Stimulated activated CD4-positive, alpha-beta T cell treated with anti-CD3 and anti-CD28 coated beads, Interleukin-4, amount 100 ng/mL, for 1 hour (primary cell): ENCODE measurements around the gene CLTCL1.
"Not testable (repeated sequence)": the region's sequence is repeated elsewhere in the genome, so short reads cannot be mapped to it uniquely, and the experiment has no call there.

Experiments
- DNase-seq: peaks from one replicate; pipeline ENCODE4 v3.0.0-alpha.2; 2020

CLTCL1 gene

GRCh38 chr22:19290400-19291217 lies 910 bp downstream of the CLTCL1 start:
- no peak for DNase-seq

DNA sequence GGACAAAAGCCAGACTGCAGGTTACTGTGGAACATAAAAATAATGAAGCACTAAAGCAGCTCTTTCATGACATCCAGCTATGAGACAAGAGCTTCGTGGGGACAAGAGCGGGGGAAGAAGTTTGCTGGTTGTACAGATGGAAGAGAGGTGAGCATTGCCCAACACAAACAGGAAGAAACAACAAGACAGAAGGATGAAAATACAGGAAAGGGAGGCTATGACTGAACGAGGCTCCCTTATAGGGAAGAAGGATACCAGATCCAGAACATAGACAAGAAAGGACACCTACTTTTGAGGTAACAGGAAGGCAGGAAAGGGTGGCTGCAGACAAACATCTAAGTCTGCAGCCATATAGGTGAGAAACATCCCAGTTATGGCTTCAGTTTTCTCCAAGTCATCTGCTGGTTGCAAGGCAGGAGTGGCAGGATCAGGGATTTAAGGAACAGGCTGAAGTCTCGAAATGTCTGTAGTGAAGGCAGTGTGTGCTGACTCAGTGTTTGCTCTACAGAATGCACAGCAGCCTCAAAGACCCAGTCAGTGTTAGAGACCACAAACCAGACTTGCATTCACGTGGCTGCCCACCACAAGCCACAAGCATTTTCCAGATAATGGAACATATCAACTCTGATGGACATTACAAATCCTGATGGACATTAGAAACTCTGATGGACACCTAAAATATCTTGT lies 1.9 kb downstream of the CLTCL1 start:
- DNase-seq = no peak

DNA sequence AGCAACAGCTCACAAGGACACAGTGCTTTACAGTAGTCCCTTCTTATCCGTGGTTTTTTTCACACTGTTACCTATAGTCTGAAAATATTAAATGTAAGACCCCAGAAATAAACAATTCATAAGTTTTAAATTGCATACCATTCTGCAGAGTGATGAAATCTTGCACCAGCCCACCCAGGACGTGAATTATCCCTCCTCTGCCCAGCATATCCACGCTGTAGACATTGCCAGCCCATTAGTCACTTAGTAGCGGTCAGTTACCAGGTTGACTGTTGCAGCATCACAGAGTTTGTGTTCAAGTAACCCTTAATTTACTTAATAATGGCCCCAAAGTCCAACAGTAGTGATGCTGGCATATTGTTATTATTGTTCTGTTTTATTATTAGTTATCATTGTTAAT lies 3.6 kb downstream of the CLTCL1 start:
- DNase-seq = no peak

- no peak for DNase-seq
These were observed 4.3 kb downstream of the CLTCL1 start for GRCh38 chr22:19287076-19287707.

- no peak for DNase-seq
These were observed 5.7 kb downstream of the CLTCL1 start for GRCh38 chr22:19285831-19286230.

- not testable (repeated sequence) for DNase-seq
These were observed 12.4 kb downstream of the CLTCL1 start for GRCh38 chr22:19279143-19279542.

GRCh38 chr22:19277785-19278184 lies 13.7 kb downstream of the CLTCL1 start:
- no peak for DNase-seq

- no peak for DNase-seq
These were observed 15.5 kb downstream of the CLTCL1 start for GRCh38 chr22:19275919-19276600.

GRCh38 chr22:19275513-19275912 lies 16.0 kb downstream of the CLTCL1 start:
- DNase-seq = no peak

- no peak for DNase-seq
These were observed 16.4 kb downstream of the CLTCL1 start for GRCh38 chr22:19275104-19275503.

DNA sequence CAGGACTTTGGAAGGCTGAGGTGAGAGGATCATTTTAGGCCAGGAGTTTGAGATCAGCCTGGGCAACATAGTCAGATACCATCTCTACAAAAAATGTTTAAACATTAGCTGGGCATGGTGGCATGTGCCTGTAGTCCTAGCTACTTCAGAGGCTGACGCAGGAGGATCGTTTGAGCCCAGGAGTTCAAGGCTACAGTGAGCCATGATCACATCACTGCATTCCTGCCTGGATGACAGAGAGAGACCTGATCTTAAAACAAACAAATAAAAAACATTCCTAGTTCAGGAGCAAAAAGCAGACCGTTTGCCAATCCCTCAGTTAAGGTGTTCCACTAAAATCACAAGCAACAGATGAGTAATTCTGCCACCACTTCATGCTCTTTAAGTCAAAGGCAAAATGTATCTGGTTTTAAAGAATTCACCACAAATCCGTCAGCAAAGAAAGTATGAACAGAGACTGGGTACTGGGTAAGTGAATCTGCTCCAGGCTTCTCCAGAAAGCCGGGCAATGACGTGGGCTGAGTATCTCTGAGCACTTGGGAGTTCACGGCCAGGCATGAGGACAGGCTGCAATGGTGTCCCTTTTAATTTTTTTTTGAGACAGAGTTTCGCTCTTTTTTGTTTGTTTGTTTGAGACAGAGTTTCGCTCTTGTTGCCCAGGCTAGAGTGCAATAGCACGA lies 19.5 kb downstream of the CLTCL1 start:
- DNase-seq = no peak

GRCh38 chr22:19271273-19271855 lies 20.2 kb downstream of the CLTCL1 start:
- no peak for DNase-seq

- DNase-seq = no peak
These were observed 20.6 kb downstream of the CLTCL1 start for GRCh38 chr22:19270873-19271272.

DNA sequence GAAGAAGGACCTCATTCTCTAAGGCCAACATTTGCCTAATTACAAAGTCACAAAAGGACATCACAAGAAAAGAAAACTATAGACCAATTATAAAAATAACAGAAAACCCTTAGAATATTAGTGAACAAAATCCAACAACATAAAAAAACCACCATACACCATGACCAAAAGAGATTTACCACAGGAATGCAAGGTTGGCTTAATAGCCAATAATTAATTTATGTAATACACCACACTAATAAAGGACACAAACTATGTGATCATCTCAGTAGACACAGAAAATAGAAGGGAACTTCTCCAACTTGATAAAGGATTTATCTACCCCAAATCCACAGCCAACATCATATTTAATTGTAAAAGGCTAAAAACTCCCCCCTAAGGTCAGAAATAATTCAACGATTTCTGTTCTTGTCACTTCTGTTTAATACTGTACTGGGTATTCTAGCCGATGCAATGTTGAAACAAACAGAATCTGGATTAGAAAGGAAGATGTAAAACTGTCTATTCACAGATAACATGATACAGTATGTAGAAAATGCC lies 24.9 kb downstream of the CLTCL1 start:
- DNase-seq = no peak

DNA sequence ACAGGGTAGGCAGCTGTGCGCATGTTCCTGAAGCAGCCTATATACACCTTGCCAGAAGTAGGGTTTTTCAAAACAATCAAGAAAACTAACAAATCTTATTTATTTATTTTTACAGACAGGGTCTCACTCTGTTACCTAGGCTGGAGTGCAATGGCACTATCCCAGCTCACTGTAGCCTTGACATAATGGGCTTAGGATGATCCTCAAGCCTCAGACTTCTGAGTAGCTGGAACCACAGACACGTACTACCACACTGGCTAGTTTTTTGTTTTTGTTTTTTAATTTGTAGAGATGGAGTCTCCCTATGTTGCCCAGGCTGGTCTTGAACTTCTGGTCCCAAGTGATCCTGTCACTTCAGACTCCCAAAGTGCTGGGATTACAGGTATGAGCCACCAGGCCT lies 25.7 kb downstream of the CLTCL1 start:
- DNase-seq = no peak

DNA sequence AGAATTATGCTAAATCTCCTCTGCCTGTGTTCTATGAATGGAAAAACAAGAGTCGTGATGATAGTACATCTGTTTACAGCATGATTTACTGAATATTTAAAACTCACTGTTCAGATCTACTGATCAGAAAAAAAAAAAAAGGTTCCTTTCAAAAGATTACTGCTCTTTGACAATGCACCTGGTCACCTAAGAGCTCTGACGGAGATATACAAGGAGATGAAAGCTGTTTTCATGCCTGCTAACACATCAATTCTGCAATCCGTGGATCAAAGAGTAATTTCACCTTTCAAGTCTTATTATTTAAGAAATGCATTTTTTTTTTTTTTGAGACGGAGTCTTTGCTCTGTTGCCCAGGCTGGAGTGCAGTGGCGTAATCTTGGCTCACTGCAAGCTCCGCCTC lies 30.7 kb downstream of the CLTCL1 start:
- no peak for DNase-seq

DNA sequence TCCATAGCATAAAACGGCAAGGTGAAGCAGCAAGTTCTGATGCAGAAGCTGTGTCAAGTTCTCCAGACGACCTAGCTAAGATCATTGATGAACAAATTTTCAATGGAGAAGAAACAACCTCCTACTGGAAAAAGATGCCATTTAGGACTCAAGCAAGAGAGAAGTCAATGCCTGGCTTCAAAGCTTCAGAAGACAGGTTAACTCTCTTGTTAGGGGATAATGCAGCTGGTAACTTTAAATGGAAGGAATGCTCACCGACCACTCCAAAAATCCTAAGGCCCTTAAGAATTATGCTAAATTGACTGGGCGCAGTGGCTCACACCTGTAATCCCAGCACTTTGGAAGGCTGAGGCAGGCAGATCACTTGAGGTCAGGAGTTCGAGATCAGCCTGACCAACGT lies 31.3 kb downstream of the CLTCL1 start:
- DNase-seq = no peak

GRCh38 chr22:19258968-19259288 lies 32.6 kb downstream of the CLTCL1 start:
- not testable (repeated sequence) for DNase-seq

DNA sequence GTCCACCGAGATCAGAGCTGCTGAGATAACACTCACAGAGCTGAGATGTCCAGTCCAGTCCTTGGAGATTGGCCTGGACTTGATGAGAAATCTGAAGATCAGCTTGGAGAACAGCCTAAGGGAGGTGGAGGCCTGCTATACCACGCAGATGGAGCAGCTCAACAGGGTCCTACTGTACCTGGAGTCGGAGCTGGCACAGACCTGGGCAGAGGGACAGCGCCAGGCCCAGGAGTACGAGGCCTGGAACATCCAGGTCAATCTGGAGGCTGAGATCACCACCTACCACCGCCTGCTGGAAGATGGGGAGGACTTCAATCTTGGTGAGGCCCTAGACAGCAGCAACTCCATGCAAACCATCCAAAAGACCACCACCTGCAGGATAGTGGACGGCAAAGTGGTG lies 33.1 kb downstream of the CLTCL1 start:
- DNase-seq = no peak

DNA sequence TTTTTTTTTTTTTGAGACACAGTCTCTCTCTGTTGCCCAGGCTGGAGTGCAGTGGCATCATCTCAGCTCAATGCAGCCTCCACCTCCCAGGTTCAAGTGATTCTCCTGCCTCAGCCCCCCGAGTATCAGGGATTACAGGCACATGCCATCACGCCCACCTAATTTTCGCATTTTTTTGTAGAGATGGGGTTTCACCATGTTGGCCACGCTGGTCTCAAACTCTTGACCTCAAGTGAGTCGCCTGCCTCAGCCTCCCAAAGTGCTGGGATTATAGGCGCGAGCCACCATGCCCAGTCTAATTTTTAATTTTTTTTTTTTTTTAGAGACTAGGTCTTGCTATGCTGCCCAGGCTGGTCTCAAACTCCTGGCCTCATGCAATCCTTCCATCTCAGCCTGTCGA lies 35.2 kb downstream of the CLTCL1 start:
- DNase-seq = not testable (repeated sequence)

- DNase-seq = no peak
These were observed 38.4 kb downstream of the CLTCL1 start for GRCh38 chr22:19253143-19253542.
